ENCODE data around the gene SPRY2.

DNA sequence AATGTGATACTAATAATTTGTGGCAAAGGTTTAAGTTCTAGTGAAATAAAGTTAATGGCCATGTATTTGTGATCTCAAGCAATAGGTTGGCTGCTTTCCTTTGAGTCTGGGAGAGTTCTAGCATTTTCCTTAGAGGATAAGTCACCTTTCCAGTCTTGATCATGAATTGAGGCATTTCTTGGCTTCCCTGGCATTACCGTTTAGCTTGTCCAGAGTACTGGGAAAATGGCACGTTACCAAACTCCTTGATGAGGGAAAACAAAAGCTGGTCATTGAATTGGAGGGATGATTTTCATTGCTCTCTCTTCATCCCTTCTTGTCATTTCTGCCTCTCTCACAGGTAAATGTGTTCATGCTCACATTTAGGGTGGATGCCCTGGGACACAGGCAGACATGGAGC is 34.0 kb upstream of the SPRY2 start:
- TF ChIP-seq, protein P1, sequence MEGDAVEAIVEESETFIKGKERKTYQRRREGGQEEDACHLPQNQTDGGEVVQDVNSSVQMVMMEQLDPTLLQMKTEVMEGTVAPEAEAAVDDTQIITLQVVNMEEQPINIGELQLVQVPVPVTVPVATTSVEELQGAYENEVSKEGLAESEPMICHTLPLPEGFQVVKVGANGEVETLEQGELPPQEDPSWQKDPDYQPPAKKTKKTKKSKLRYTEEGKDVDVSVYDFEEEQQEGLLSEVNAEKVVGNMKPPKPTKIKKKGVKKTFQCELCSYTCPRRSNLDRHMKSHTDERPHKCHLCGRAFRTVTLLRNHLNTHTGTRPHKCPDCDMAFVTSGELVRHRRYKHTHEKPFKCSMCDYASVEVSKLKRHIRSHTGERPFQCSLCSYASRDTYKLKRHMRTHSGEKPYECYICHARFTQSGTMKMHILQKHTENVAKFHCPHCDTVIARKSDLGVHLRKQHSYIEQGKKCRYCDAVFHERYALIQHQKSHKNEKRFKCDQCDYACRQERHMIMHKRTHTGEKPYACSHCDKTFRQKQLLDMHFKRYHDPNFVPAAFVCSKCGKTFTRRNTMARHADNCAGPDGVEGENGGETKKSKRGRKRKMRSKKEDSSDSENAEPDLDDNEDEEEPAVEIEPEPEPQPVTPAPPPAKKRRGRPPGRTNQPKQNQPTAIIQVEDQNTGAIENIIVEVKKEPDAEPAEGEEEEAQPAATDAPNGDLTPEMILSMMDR (conservative IDR thresholded peaks at IDR 0.05; ENCODE audit: low read length), result no peak
- no peak for TF ChIP-seq EZH2phosphoT487 (IDR thresholded peaks at IDR 0.05; ENCODE audit: borderline replicate concordance)

All from Loucy (cell line).